SK-N-SH (cell line): ENCODE data around the gene ACVRL1.

ENCODE experiments used
- ELF1 ChIP-seq: IDR thresholded peaks from 2 replicates; pipeline ENCODE4 v1.4.0; 2012
- FOXJ3 ChIP-seq: sonication (generic); formaldehyde crosslinking; IDR thresholded peaks from 2 replicates; pipeline ENCODE4 v1.5.1; 2020; ENCODE audit warnings: mild to moderate bottlenecking, missing genetic modification reagents
- MAX ChIP-seq: IDR thresholded peaks from 2 replicates; pipeline ENCODE4 v1.4.0; 2012; ENCODE audit warnings: low read depth
- MXI1 ChIP-seq: IDR thresholded peaks from 2 replicates; pipeline ENCODE4 v1.6.1; 2012; ENCODE audit warnings: mild to moderate bottlenecking, low read depth, low read length, improper control_type of control experiment
- NRF1 ChIP-seq: IDR thresholded peaks from 2 replicates; pipeline ENCODE4 v1.6.1; 2012; ENCODE audit warnings: low read depth, mild to moderate bottlenecking, low read length
- POLR2AphosphoS5 ChIP-seq: IDR thresholded peaks from 2 replicates; pipeline ENCODE4 v1.6.1; 2012; ENCODE audit warnings: low read depth, low read length
- TEAD4 ChIP-seq: IDR thresholded peaks from 2 replicates; pipeline ENCODE4 v1.4.0; 2012; ENCODE audit warnings: mild to moderate bottlenecking, borderline replicate concordance; ENCODE audit not compliant: insufficient read depth
- TF ChIP-seq, protein P1 (sequence below): fragments of 200-600 bp; sonication (generic); IDR thresholded peaks from 2 replicates; pipeline ENCODE4 v1.6.1; 2017; ENCODE audit warnings: antibody characterized with exemption, mild to moderate bottlenecking, moderate library complexity
- TF ChIP-seq, protein P2 (sequence below): IDR thresholded peaks from 2 replicates; pipeline ENCODE4 v1.6.1; 2012; ENCODE audit warnings: mild to moderate bottlenecking, low read depth, low read length, moderate library complexity

GRCh38 chr12:51893786-51894185 is 13.5 kb upstream of the ACVRL1 start:
- TF ChIP-seq, protein P1, sequence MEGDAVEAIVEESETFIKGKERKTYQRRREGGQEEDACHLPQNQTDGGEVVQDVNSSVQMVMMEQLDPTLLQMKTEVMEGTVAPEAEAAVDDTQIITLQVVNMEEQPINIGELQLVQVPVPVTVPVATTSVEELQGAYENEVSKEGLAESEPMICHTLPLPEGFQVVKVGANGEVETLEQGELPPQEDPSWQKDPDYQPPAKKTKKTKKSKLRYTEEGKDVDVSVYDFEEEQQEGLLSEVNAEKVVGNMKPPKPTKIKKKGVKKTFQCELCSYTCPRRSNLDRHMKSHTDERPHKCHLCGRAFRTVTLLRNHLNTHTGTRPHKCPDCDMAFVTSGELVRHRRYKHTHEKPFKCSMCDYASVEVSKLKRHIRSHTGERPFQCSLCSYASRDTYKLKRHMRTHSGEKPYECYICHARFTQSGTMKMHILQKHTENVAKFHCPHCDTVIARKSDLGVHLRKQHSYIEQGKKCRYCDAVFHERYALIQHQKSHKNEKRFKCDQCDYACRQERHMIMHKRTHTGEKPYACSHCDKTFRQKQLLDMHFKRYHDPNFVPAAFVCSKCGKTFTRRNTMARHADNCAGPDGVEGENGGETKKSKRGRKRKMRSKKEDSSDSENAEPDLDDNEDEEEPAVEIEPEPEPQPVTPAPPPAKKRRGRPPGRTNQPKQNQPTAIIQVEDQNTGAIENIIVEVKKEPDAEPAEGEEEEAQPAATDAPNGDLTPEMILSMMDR: no peak
- TF ChIP-seq MAX (no peak), NRF1 (no peak), TEAD4 (no peak), POLR2AphosphoS5 (no peak), MXI1 (no peak), FOXJ3 (CRISPR knock-in tag) (no peak), ELF1 (no peak)
- TF ChIP-seq, protein P2, sequence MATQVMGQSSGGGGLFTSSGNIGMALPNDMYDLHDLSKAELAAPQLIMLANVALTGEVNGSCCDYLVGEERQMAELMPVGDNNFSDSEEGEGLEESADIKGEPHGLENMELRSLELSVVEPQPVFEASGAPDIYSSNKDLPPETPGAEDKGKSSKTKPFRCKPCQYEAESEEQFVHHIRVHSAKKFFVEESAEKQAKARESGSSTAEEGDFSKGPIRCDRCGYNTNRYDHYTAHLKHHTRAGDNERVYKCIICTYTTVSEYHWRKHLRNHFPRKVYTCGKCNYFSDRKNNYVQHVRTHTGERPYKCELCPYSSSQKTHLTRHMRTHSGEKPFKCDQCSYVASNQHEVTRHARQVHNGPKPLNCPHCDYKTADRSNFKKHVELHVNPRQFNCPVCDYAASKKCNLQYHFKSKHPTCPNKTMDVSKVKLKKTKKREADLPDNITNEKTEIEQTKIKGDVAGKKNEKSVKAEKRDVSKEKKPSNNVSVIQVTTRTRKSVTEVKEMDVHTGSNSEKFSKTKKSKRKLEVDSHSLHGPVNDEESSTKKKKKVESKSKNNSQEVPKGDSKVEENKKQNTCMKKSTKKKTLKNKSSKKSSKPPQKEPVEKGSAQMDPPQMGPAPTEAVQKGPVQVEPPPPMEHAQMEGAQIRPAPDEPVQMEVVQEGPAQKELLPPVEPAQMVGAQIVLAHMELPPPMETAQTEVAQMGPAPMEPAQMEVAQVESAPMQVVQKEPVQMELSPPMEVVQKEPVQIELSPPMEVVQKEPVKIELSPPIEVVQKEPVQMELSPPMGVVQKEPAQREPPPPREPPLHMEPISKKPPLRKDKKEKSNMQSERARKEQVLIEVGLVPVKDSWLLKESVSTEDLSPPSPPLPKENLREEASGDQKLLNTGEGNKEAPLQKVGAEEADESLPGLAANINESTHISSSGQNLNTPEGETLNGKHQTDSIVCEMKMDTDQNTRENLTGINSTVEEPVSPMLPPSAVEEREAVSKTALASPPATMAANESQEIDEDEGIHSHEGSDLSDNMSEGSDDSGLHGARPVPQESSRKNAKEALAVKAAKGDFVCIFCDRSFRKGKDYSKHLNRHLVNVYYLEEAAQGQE: no peak
